OCI-LY7 (cell line): Measurements from ENCODE around the gene ADARB2. TPM values are rescaled to one million over a fixed set of nuclear protein-coding genes. Genes with fewer than 3 reads are reported as not detected.

Source experiments
- BruUV-seq: library from RNA; stranded (reverse); fragments of 400-500 nt; replicated peaks from 2 replicates; lab custom pipeline; 2021; lab: Mats Ljungman, UMichigan
- CTCF ChIA-PET: fragments of 300-600 bp; sonication (Branson Sonifier 250); formaldehyde crosslinking; loops from one replicate; lab custom pipeline; 2022; ENCODE audit warnings: antibody characterized with exemption; ENCODE audit not compliant: unreplicated experiment; lab: Charles Lee
- POLR2A ChIA-PET: fragments of 300-600 bp; sonication (Branson Sonifier 250); formaldehyde crosslinking; loops from one replicate; lab custom pipeline; 2022; ENCODE audit warnings: antibody characterized with exemption; lab: Charles Lee
- DNase-seq: peaks from one replicate; pipeline ENCODE4 v3.0.0-alpha.2; 2015; ENCODE audit warnings: low spot score
- H2AFZ ChIP-seq: fragments of 200-600 bp; sonication (generic), shearing (Covaris generic); 2 replicates; pipeline ENCODE4 v1.6.1; 2014; ENCODE audit warnings: mild to moderate bottlenecking, antibody characterized with exemption, low read length, moderate library complexity
- H3K27ac ChIP-seq: fragments of 200-600 bp; sonication (generic); 2 replicates; pipeline ENCODE4 v1.5.1; 2014; ENCODE audit warnings: mixed run types, low read depth, mild to moderate bottlenecking, moderate library complexity, low read length, inconsistent platforms; ENCODE audit not compliant: poor library complexity, severe bottlenecking
- H3K36me3 ChIP-seq: fragments of 200-600 bp; sonication (generic); 2 replicates; pipeline ENCODE4 v1.6.1; 2014; ENCODE audit warnings: mild to moderate bottlenecking, antibody characterized with exemption, low read length, moderate library complexity, mixed read lengths; ENCODE audit not compliant: insufficient read depth
- H3K4me1 ChIP-seq: fragments of 200-600 bp; sonication (generic); 2 replicates; pipeline ENCODE4 v1.5.1; 2014; ENCODE audit warnings: mild to moderate bottlenecking, low read length; ENCODE audit not compliant: insufficient read depth, poor library complexity, severe bottlenecking
- H3K4me2 ChIP-seq: fragments of 200-600 bp; sonication (generic); 2 replicates; pipeline ENCODE4 v1.6.1; 2014; ENCODE audit warnings: mild to moderate bottlenecking, low read length
- H3K4me3 ChIP-seq: fragments of 200-600 bp; sonication (generic); 2 replicates; pipeline ENCODE4 v1.5.1; 2014; ENCODE audit warnings: mild to moderate bottlenecking, low read depth, low read length; ENCODE audit not compliant: poor library complexity, severe bottlenecking
- H3K79me2 ChIP-seq: fragments of 200-600 bp; sonication (generic); 2 replicates; pipeline ENCODE4 v1.6.1; 2016; ENCODE audit warnings: low read depth, mild to moderate bottlenecking, low read length, moderate library complexity, mixed read lengths; ENCODE audit not compliant: insufficient read depth
- H3K9me2 ChIP-seq: fragments of 200-600 bp; sonication (generic); 2 replicates; pipeline ENCODE4 v1.6.1; 2016; ENCODE audit warnings: mild to moderate bottlenecking, low read length, mixed read lengths; ENCODE audit not compliant: insufficient read depth
- H3K9me3 ChIP-seq: fragments of 200-600 bp; sonication (generic); 2 replicates; pipeline ENCODE4 v1.6.1; 2014; ENCODE audit warnings: mild to moderate bottlenecking, mixed run types, low read length, mixed read lengths
- H4K20me1 ChIP-seq: fragments of 200-600 bp; sonication (generic); 2 replicates; pipeline ENCODE4 v1.6.1; 2014; ENCODE audit warnings: mild to moderate bottlenecking, antibody characterized with exemption, low read length, moderate library complexity, mixed read lengths; ENCODE audit not compliant: insufficient read depth
- CTCF ChIP-seq: fragments of 200-600 bp; sonication (generic); conservative IDR thresholded peaks from 2 replicates; pipeline ENCODE4 v1.5.1; 2014; ENCODE audit warnings: mild to moderate bottlenecking, antibody characterized with exemption, low read length, moderate library complexity, mixed read lengths
- EZH2phosphoT487 ChIP-seq: fragments of 200-600 bp; sonication (generic); IDR thresholded peaks from 2 replicates; pipeline ENCODE4 v1.6.1; 2018; ENCODE audit warnings: low read depth, borderline replicate concordance, mild to moderate bottlenecking, mixed run types, antibody characterized with exemption, low read length, moderate library complexity, mixed read lengths
- intact Hi-C: fragments of 100-400 bp; cut with micrococcal nuclease; formaldehyde crosslinking; loops from one replicate; pipeline ENCODE4 v1.10.0; 2022; ENCODE audit not compliant: unreplicated experiment
- total RNA-seq, 2 experiments: library from RNA; depleted of rRNA in 1 of 2; stranded (reverse); fragments of >200 nt in 1 of 2; shearing (Covaris generic) in 1 of 2; gene quantifications; 2 replicates each; pipeline ENCODE4 v1.2.3, GENCODE V29; 2014 to 2022

Gene ADARB2
- total RNA-seq, 2 experiments from 2014 or later, result 0.03 TPM; not detected in 1

DNA sequence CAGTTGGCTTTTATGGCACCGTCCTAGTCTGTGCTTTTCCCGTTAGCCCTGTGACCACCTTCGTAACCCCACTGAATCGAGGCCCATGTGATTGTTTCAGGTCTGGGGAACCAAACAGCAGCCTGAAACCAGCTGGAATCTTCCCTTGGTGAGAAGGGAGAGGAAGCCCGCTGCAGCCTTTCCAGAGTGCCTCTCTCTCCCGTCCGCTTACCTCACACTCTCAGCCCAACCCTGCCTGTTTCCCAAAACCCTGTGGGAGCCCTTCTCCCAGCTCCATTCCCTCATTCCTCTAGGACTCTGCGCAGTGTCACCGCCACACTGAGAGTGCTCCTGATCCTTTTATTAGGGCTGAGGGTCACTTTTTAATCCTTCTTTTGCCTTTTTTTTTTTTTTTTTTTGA, 541.5 kb downstream of the ADARB2 start:
- no TSS peak for BruUV-seq
- ChIA-PET POLR2A (interaction anchor here (0.7 kb wide), 1 partner anchor 900 kb away, joined by 6 read pairs; no protein-coding TSS in a partner anchor), CTCF (no interaction called here)
- Histone ChIP-seq H3K79me2 (no peaks in the 10 kb centered on the region), H3K4me1 (no peaks in the 10 kb centered on the region), H3K9me2 (no peaks in the 10 kb centered on the region), H3K36me3 (no peaks in the 10 kb centered on the region), H3K4me2 (no peak overlapping the region), H3K27ac (no peak overlapping the region), H2AFZ (no peak overlapping the region), H4K20me1 (no peaks in the 10 kb centered on the region; the same call in 1 of the 2 replicates), H3K9me3 (no peaks in the 10 kb centered on the region), H3K4me3 (no peak overlapping the region)
- intact Hi-C loops, result no loop called here
- TF ChIP-seq CTCF, result no peak
- TF ChIP-seq EZH2phosphoT487, result no peak
- DNase-seq, result no peak

DNA sequence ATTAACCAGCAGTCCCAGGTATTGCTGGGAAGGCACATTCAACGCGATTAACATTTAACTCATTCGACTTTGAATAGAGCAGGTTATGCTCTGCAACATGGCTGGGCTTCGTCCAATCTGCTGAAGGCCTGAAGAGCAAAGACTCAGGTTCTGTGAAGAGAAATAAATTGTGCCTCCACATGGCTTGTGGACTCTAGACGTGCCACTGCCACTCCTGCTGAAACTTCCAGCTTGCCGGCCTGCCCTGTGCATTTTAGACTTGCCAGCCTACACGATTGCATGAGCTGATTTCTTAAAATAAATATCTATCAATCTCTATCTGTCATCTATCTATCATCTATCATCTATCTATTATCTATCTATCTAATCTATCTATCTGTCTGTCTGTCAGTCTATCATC, 543.2 kb downstream of the ADARB2 start:
- DNase-seq, result no peak
- H3K79me2 ChIP-seq, result no peaks in the 10 kb centered on the region
- H3K4me2 ChIP-seq, result no peak overlapping the region
- no peaks in the 10 kb centered on the region for H3K36me3 ChIP-seq
- H3K9me3 ChIP-seq, result no peaks in the 10 kb centered on the region
- no peak overlapping the region for H2AFZ ChIP-seq
- ChIA-PET POLR2A (no interaction called here), CTCF (no interaction called here)
- H3K9me2 ChIP-seq, result no peaks in the 10 kb centered on the region
- no peak for TF ChIP-seq EZH2phosphoT487
- TF ChIP-seq CTCF, result no peak
- no peaks in the 10 kb centered on the region for H3K4me1 ChIP-seq
- intact Hi-C loops, result no loop called here
- H3K4me3 ChIP-seq, result no peak overlapping the region
- no peaks in the 10 kb centered on the region for H4K20me1 ChIP-seq
- H3K27ac ChIP-seq, result no peak overlapping the region
- BruUV-seq, result no TSS peak

DNA sequence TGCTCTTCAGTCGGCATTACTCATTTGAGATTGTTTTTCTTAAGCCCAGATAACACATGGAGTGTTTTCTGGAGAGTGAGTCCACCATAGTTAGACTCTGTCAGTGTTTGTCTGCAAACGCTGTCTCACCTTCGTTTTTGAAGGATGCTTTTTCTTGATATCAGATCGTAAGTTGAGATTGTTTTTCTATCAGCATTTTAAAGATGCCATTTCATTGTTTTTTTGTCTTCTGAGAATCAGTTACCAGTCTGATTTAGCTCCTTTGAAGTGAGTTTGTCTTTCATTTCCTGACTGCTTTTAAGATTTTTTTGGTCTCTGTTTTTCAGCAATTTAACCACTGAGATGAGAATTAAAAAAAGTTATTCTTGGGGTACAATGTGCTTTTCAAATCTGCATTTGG, 543.8 kb downstream of the ADARB2 start:
- Histone ChIP-seq H3K9me2 (no peaks in the 10 kb centered on the region), H3K4me1 (no peaks in the 10 kb centered on the region), H4K20me1 (no peaks in the 10 kb centered on the region), H3K27ac (no peak overlapping the region), H3K9me3 (no peaks in the 10 kb centered on the region), H3K4me2 (no peak overlapping the region), H3K4me3 (no peak overlapping the region), H3K36me3 (no peaks in the 10 kb centered on the region), H2AFZ (no peak overlapping the region), H3K79me2 (no peaks in the 10 kb centered on the region)
- CTCF ChIA-PET, result no interaction called here
- intact Hi-C loops, result no loop called here
- TF ChIP-seq CTCF (no peak), EZH2phosphoT487 (no peak)
- POLR2A ChIA-PET, result interaction anchor here (0.7 kb wide), 1 partner anchor 1019 kb away, joined by 4 read pairs; no protein-coding TSS in a partner anchor
- BruUV-seq, result no TSS peak
- DNase-seq, result no peak
